Measurements from ENCODE around the gene RNF215.
"Not testable (repeated sequence)": the region's sequence is repeated elsewhere in the genome, so short reads cannot be mapped to it uniquely, and the experiment has no call there.

The RNF215 gene

GRCh38 chr22:30406400-30406799 is 19.2 kb upstream of the RNF215 start:
- no peak overlapping the region for H3K4me3 Mint-ChIP-seq
- ATAC-seq (no peak), DNase-seq (no peak)
- H3K27ac Mint-ChIP-seq: no peak overlapping the region
- H3K4me1 Mint-ChIP-seq: peaks cover 42% of the 10 kb centered on the region
- no peaks in the 10 kb centered on the region for H3K27me3 Mint-ChIP-seq
- no peaks in the 10 kb centered on the region for H3K9me3 Mint-ChIP-seq

- Mint-ChIP-seq H3K9me3 (no peaks in the 10 kb centered on the region), H3K27ac (no peak overlapping the region), H3K4me3 (no peak overlapping the region), H3K4me1 (peaks cover 37% of the 10 kb centered on the region), H3K27me3 (no peaks in the 10 kb centered on the region)
- ATAC-seq: no peak
- DNase-seq: no peak
These were observed 18.5 kb upstream of the RNF215 start for GRCh38 chr22:30405731-30406130.

- DNase-seq (no peak), ATAC-seq (no peak)
- no peaks in the 10 kb centered on the region for H3K9me3 Mint-ChIP-seq
- H3K27ac Mint-ChIP-seq: peak overlapping the region in 1 of 2 donors; percentile 71
- H3K4me1 Mint-ChIP-seq: peaks cover 26% of the 10 kb centered on the region
- H3K4me3 Mint-ChIP-seq: no peak overlapping the region
- H3K27me3 Mint-ChIP-seq: no peaks in the 10 kb centered on the region
These were observed 17.1 kb upstream of the RNF215 start for GRCh38 chr22:30404307-30404706.

- H3K4me1 Mint-ChIP-seq: peaks cover 29% of the 10 kb centered on the region
- H3K4me3 Mint-ChIP-seq, DNase-seq, ATAC-seq, H3K27ac Mint-ChIP-seq, H3K27me3 Mint-ChIP-seq, H3K9me3 Mint-ChIP-seq: not testable (repeated sequence)
These were observed 15.5 kb upstream of the RNF215 start for GRCh38 chr22:30402766-30403104.

GRCh38 chr22:30402028-30402765 is 15.0 kb upstream of the RNF215 start:
- no peak for DNase-seq
- Mint-ChIP-seq H3K4me3 (no peak overlapping the region), H3K27ac (peak overlapping the region; percentile 47 to 74), H3K27me3 (no peaks in the 10 kb centered on the region), H3K4me1 (peaks cover 33% of the 10 kb centered on the region), H3K9me3 (no peaks in the 10 kb centered on the region)
- ATAC-seq: no peak

- H3K4me3 Mint-ChIP-seq: not testable (repeated sequence)
These were observed 13.8 kb upstream of the RNF215 start for GRCh38 chr22:30401024-30401423.

GRCh38 chr22:30400159-30400558 is 12.9 kb upstream of the RNF215 start:
- Mint-ChIP-seq H3K4me3 (no peak overlapping the region), H3K27ac (no peak overlapping the region), H3K9me3 (no peaks in the 10 kb centered on the region), H3K4me1 (peaks cover 49% of the 10 kb centered on the region), H3K27me3 (no peaks in the 10 kb centered on the region)
- no peak for DNase-seq
- ATAC-seq: no peak

More at GRCh38 chr22:30401024-30401423, 13.8 kb upstream of the RNF215 start:
- H3K27ac Mint-ChIP-seq, H3K9me3 Mint-ChIP-seq, ATAC-seq, DNase-seq, H3K27me3 Mint-ChIP-seq: not testable (repeated sequence)
- H3K4me1 Mint-ChIP-seq: peaks cover 43% of the 10 kb centered on the region

GRCh38 chr22:30399718-30400117 is 12.5 kb upstream of the RNF215 start:
- Mint-ChIP-seq H3K4me3 (no peak overlapping the region), H3K9me3 (no peaks in the 10 kb centered on the region), H3K27me3 (no peaks in the 10 kb centered on the region), H3K4me1 (peaks cover 49% of the 10 kb centered on the region), H3K27ac (no peak overlapping the region)
- ATAC-seq (no peak), DNase-seq (no peak)

- Mint-ChIP-seq H3K9me3 (no peaks in the 10 kb centered on the region), H3K27me3 (no peaks in the 10 kb centered on the region), H3K4me3 (peak overlapping the region; percentile 92 to 96), H3K27ac (peak overlapping the region; percentile 5 to 90), H3K4me1 (peaks cover 50% of the 10 kb centered on the region)
- DNase-seq (no peak), ATAC-seq (no peak)
These were observed 11.8 kb upstream of the RNF215 start for GRCh38 chr22:30398685-30399680.

- DNase-seq: no peak
- peak overlapping the region; percentile 80 to 86 for H3K27ac Mint-ChIP-seq
- H3K27me3 Mint-ChIP-seq: no peaks in the 10 kb centered on the region
- peak overlapping the region; percentile 92 to 96 for H3K4me3 Mint-ChIP-seq
- ATAC-seq: peak; percentile 6
- no peaks in the 10 kb centered on the region for H3K9me3 Mint-ChIP-seq
- peaks cover 57% of the 10 kb centered on the region for H3K4me1 Mint-ChIP-seq
These were observed 10.7 kb upstream of the RNF215 start for GRCh38 chr22:30397656-30398635.

GRCh38 chr22:30396871-30397655 is 9.9 kb upstream of the RNF215 start, which contains the start of gene SEC14L2:
Gene SEC14L2 (plus strand): TSS chr22:30397018. CDS start chr22:30397117, 99 bp downstream.
- H3K4me1 Mint-ChIP-seq: peaks cover 61% of the 10 kb centered on the region

GRCh38 chr22:30393885-30394284 is 6.7 kb upstream of the RNF215 start:
- Mint-ChIP-seq H3K27me3 (no peaks in the 10 kb centered on the region), H3K4me1 (peaks cover 63% of the 10 kb centered on the region), H3K27ac (no peak overlapping the region), H3K4me3 (no peak overlapping the region), H3K9me3 (no peaks in the 10 kb centered on the region)
- DNase-seq (no peak), ATAC-seq (no peak)

More at GRCh38 chr22:30396871-30397655, 9.9 kb upstream of the RNF215 start, which contains the start of gene SEC14L2:
- no peaks in the 10 kb centered on the region for H3K27me3 Mint-ChIP-seq
- peak within 1 kb of the TSS; percentile 82 to 86 for H3K27ac Mint-ChIP-seq
- no peaks in the 10 kb centered on the region for H3K9me3 Mint-ChIP-seq
- ATAC-seq (peak; percentile 86), DNase-seq (peak; percentile 55 to 66)
- peak within 1 kb of the TSS; percentile 92 to 96 for H3K4me3 Mint-ChIP-seq

GRCh38 chr22:30393322-30393680 is 6.1 kb upstream of the RNF215 start:
- Mint-ChIP-seq H3K4me3 (peak overlapping the region in 1 of 2 donors; percentile 26), H3K9me3 (no peaks in the 10 kb centered on the region), H3K27me3 (no peaks in the 10 kb centered on the region), H3K27ac (peak overlapping the region in 1 of 2 donors; percentile 61), H3K4me1 (peaks cover 57% of the 10 kb centered on the region)
- no peak for DNase-seq
- ATAC-seq: no peak

- Mint-ChIP-seq H3K27ac (peak overlapping the region; percentile 74 to 84), H3K27me3 (no peaks in the 10 kb centered on the region), H3K4me1 (peaks cover 52% of the 10 kb centered on the region), H3K9me3 (no peaks in the 10 kb centered on the region), H3K4me3 (peak overlapping the region; percentile 14 to 65)
- ATAC-seq (no peak), DNase-seq (no peak)
These were observed 5.6 kb upstream of the RNF215 start for GRCh38 chr22:30392661-30393321.
